Ishikawa (cell line): ENCODE results near the gene SRSF7.

Source experiments
- CEBPB ChIP-seq: IDR thresholded peaks from 2 replicates; pipeline ENCODE4 v1.6.1; 2012
- CREB1 ChIP-seq: IDR thresholded peaks from 2 replicates; pipeline ENCODE4 v1.6.1; 2012; ENCODE audit warnings: low read depth
- RAD21 ChIP-seq: IDR thresholded peaks from 2 replicates; pipeline ENCODE4 v1.6.1; 2012; ENCODE audit warnings: low read depth
- REST ChIP-seq: IDR thresholded peaks from 2 replicates; pipeline ENCODE4 v1.6.1; 2012; ENCODE audit warnings: low read depth, mild to moderate bottlenecking

- TF ChIP-seq REST (no peak), CEBPB (no peak), CREB1 (no peak), RAD21 (no peak)
Observed at GRCh38 chr2:38778687-38779082, 27.5 kb upstream of the SRSF7 start.
